Calu3 (cell line): ENCODE data around the gene LRRC51. TPM values are rescaled to one million over a fixed set of nuclear protein-coding genes. Genes with fewer than 3 reads are reported as not detected.
A peak's percentile ranks its signal among the peaks of the same experiment; 100 is the strongest.
"Not testable (repeated sequence)": the region's sequence is repeated elsewhere in the genome, so short reads cannot be mapped to it uniquely, and the experiment has no call there.

Source experiments
- BruUV-seq: library from RNA; stranded (reverse); fragments of 400-500 nt; replicated peaks from 2 replicates; lab custom pipeline; 2021; lab: Mats Ljungman, UMichigan
- CTCF ChIA-PET: fragments of 300-600 bp; sonication (Branson Sonifier 250); formaldehyde crosslinking; loops from one replicate; lab custom pipeline; 2022; ENCODE audit warnings: antibody characterized with exemption; lab: Charles Lee
- DNase-seq: peaks from one replicate; pipeline ENCODE4 v3.0.0; 2022
- H3K27ac Mint-ChIP-seq: one replicate; pipeline ENCODE4 v1.8.0; 2022; ENCODE audit warnings: mixed read lengths; ENCODE audit not compliant: unreplicated experiment
- H3K27me3 Mint-ChIP-seq: one replicate; pipeline ENCODE4 v1.8.0; 2022; ENCODE audit warnings: mixed read lengths; ENCODE audit not compliant: unreplicated experiment
- H3K36me3 Mint-ChIP-seq: one replicate; pipeline ENCODE4 v1.8.0; 2022; ENCODE audit warnings: mild to moderate bottlenecking, moderate library complexity, mixed read lengths; ENCODE audit not compliant: insufficient read depth, unreplicated experiment
- H3K4me1 Mint-ChIP-seq: one replicate; pipeline ENCODE4 v1.8.0; 2022; ENCODE audit warnings: mild to moderate bottlenecking, low read depth, mixed read lengths; ENCODE audit not compliant: unreplicated experiment
- H3K4me3 Mint-ChIP-seq: one replicate; pipeline ENCODE4 v1.8.0; 2022; ENCODE audit warnings: mild to moderate bottlenecking, low read depth, moderate library complexity, mixed read lengths; ENCODE audit not compliant: unreplicated experiment
- H3K9me3 Mint-ChIP-seq: one replicate; pipeline ENCODE4 v1.8.0; 2022; ENCODE audit warnings: low read depth, mixed read lengths; ENCODE audit not compliant: unreplicated experiment
- intact Hi-C: fragments of 100-400 bp; cut with micrococcal nuclease; formaldehyde crosslinking; loops from one replicate; pipeline ENCODE4 v1.10.0; 2022; ENCODE audit not compliant: unreplicated experiment
- microRNA-seq: library from miRNA; unstranded; fragments of <30 nt; microRNA quantifications from one replicate; pipeline ENCODE4 v1.2.0, GENCODE V29; 2022
- total RNA-seq: library from RNA; stranded (reverse); gene quantifications from 2 replicates; pipeline ENCODE4 v1.2.3, GENCODE V29; 2022
- TF ChIP-seq, protein P1 (sequence below): fragments of 200-600 bp; IDR thresholded peaks from one replicate; pipeline ENCODE4 v1.8.0; 2022; ENCODE audit warnings: antibody characterized with exemption; ENCODE audit not compliant: unreplicated experiment

The LRRC51 gene
- total RNA-seq, 1 experiment from 2014 or later, result 8.5 TPM

DNA sequence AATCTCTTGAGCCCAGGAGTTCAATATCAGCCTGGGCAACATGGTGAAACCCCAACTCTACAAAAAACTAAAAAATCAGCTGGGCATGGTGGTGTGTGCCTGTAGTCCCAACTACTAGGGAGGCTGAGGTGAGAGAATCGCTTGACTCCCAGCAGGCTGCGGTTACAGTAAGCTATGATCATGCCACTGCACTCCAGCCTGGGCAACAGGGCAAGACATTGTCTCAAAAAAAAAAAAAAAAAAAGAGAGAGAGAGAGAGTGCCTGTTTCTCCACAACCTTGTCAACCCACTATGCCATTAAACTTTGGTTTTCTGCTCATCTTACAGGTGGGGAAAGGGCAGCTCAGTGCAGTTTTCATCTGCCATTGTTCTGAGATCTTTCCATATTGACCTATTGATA, 60.0 kb downstream of the LRRC51 start:
- H3K4me1 Mint-ChIP-seq, result peaks cover 14% of the 10 kb centered on the region
- TF ChIP-seq, protein P1, sequence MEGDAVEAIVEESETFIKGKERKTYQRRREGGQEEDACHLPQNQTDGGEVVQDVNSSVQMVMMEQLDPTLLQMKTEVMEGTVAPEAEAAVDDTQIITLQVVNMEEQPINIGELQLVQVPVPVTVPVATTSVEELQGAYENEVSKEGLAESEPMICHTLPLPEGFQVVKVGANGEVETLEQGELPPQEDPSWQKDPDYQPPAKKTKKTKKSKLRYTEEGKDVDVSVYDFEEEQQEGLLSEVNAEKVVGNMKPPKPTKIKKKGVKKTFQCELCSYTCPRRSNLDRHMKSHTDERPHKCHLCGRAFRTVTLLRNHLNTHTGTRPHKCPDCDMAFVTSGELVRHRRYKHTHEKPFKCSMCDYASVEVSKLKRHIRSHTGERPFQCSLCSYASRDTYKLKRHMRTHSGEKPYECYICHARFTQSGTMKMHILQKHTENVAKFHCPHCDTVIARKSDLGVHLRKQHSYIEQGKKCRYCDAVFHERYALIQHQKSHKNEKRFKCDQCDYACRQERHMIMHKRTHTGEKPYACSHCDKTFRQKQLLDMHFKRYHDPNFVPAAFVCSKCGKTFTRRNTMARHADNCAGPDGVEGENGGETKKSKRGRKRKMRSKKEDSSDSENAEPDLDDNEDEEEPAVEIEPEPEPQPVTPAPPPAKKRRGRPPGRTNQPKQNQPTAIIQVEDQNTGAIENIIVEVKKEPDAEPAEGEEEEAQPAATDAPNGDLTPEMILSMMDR, result no peak
- no peak overlapping the region for H3K27ac Mint-ChIP-seq
- peaks cover 2% of the 10 kb centered on the region for H3K9me3 Mint-ChIP-seq
- H3K36me3 Mint-ChIP-seq, result no peaks in the 10 kb centered on the region
- DNase-seq, result no peak
- H3K4me3 Mint-ChIP-seq, result no peak overlapping the region
- CTCF ChIA-PET, result no interaction called here
- peaks cover 16% of the 10 kb centered on the region for H3K27me3 Mint-ChIP-seq
- intact Hi-C loops, result no loop called here
- no TSS peak for BruUV-seq

- intact Hi-C loops, result no loop called here
- H3K4me3 Mint-ChIP-seq, result no peak overlapping the region
- no peak overlapping the region for H3K27ac Mint-ChIP-seq
- H3K9me3 Mint-ChIP-seq, result peaks cover 2% of the 10 kb centered on the region
- no peak for DNase-seq
- no TSS peak for BruUV-seq
- CTCF ChIA-PET, result interaction anchor here (0.6 to 0.7 kb wide), 2 partner anchors 15 to 118 kb away, joined by 3 read pairs; no protein-coding TSS in a partner anchor
- H3K4me1 Mint-ChIP-seq, result peaks cover 14% of the 10 kb centered on the region
- H3K27me3 Mint-ChIP-seq, result peaks cover 16% of the 10 kb centered on the region
- TF ChIP-seq, protein P1, result no peak
- no peaks in the 10 kb centered on the region for H3K36me3 Mint-ChIP-seq
These were observed 60.4 kb downstream of the LRRC51 start for GRCh38 chr11:72141066-72141465.

GRCh38 chr11:72142086-72142485, 61.4 kb downstream of the LRRC51 start:
- BruUV-seq, H3K9me3 Mint-ChIP-seq, intact Hi-C loops, H3K4me3 Mint-ChIP-seq, H3K36me3 Mint-ChIP-seq, DNase-seq, H3K27ac Mint-ChIP-seq: not testable (repeated sequence)
- H3K27me3 Mint-ChIP-seq, result peaks cover 16% of the 10 kb centered on the region
- H3K4me1 Mint-ChIP-seq, result peaks cover 14% of the 10 kb centered on the region
- CTCF ChIA-PET, result interaction anchor here (1.1 kb wide), 1 partner anchor 39 kb away, joined by 3 read pairs; no protein-coding TSS in a partner anchor

- DNase-seq, H3K4me3 Mint-ChIP-seq, BruUV-seq, H3K27ac Mint-ChIP-seq, H3K9me3 Mint-ChIP-seq, intact Hi-C loops, H3K36me3 Mint-ChIP-seq: not testable (repeated sequence)
- Mint-ChIP-seq H3K4me1 (peaks cover 14% of the 10 kb centered on the region), H3K27me3 (peaks cover 16% of the 10 kb centered on the region)
- CTCF ChIA-PET, result interaction anchor here (1.1 kb wide), 1 partner anchor 38 kb away, joined by 3 read pairs; no protein-coding TSS in a partner anchor
These were observed 61.9 kb downstream of the LRRC51 start for GRCh38 chr11:72142543-72142942.

- peaks cover 16% of the 10 kb centered on the region for H3K27me3 Mint-ChIP-seq
- CTCF ChIA-PET, result interaction anchor here (0.7 to 2.8 kb wide), 7 partner anchors 9 to 286 kb away, joined by 3 to 30 read pairs (median 4); no protein-coding TSS in a partner anchor
- no peaks in the 10 kb centered on the region for H3K36me3 Mint-ChIP-seq
- H3K4me3 Mint-ChIP-seq, result no peak overlapping the region
- H3K4me1 Mint-ChIP-seq, result peaks cover 14% of the 10 kb centered on the region
- no peaks in the 10 kb centered on the region for H3K9me3 Mint-ChIP-seq
- H3K27ac Mint-ChIP-seq, result no peak overlapping the region
- intact Hi-C loops, result no loop called here
- TF ChIP-seq, protein P1, result no peak
- peak; percentile 51 for DNase-seq
- BruUV-seq, result no TSS peak
These were observed 64.3 kb downstream of the LRRC51 start for GRCh38 chr11:72144807-72145565.

Small RNAs within 50 kb of the gene (microRNA-seq; reads per million reads assigned to microRNA genes)
- gene MIR3165, result not detected

Other genes with a start within 250 kb of the LRRC51 start
- not detected in 2 replicates for gene DEFB108B, start 247.7 kb upstream of the LRRC51 start, total RNA-seq
- not detected in 2 replicates for gene DEFB131B, start 202.4 kb upstream of the LRRC51 start, total RNA-seq
- gene XNDC1N, start 152.3 kb upstream of the LRRC51 start, total RNA-seq, result 18.5 and 20.4 TPM in 2 replicates
- 51.7 and 52.3 TPM in 2 replicates for gene RNF121, start 151.8 kb upstream of the LRRC51 start, total RNA-seq
- 12.4 and 13.2 TPM in 2 replicates for gene IL18BP, start 81.9 kb upstream of the LRRC51 start, total RNA-seq
- gene NUMA1, start 308 bp upstream of the LRRC51 start, total RNA-seq, result 140 and 146 TPM in 2 replicates
- 67.1 and 73.5 TPM in 2 replicates for gene LAMTOR1, start 22.4 kb downstream of the LRRC51 start, total RNA-seq
- gene TOMT, start 25.1 kb downstream of the LRRC51 start, total RNA-seq, result not detected in 2 replicates
- gene ANAPC15, start 31.8 kb downstream of the LRRC51 start, total RNA-seq, result 25.8 and 29.4 TPM in 2 replicates
- gene FOLR3, start 54.9 kb downstream of the LRRC51 start, total RNA-seq, result not detected in 2 replicates
- gene FOLR1, start 111.3 kb downstream of the LRRC51 start, total RNA-seq, result 2.6 and 2.7 TPM in 2 replicates
- not detected in 2 replicates for gene FOLR2, start 135.9 kb downstream of the LRRC51 start, total RNA-seq
- gene INPPL1, start 143.9 kb downstream of the LRRC51 start, total RNA-seq, result 203 and 221 TPM in 2 replicates
- gene PHOX2A, start 163.3 kb downstream of the LRRC51 start, total RNA-seq, result not detected in 2 replicates